ENCODE results near the gene EVA1A.
"Not testable (repeated sequence)": the region's sequence is repeated elsewhere in the genome, so short reads cannot be mapped to it uniquely, and the experiment has no call there.

Gene EVA1A

GRCh38 chr2:75489721-75490120 lies 71.0 kb downstream of the EVA1A start:
- H3K9ac ChIP-seq (ENCODE audit: low read length in 5 of 5): no peak overlapping the region
- H3K4me1 ChIP-seq (ENCODE audit: control insufficient read depth in 5 of 5, insufficient read depth in 5 of 5, low read length in 5 of 5): peaks cover 0 to 8% (median 0%) of the 10 kb centered on the region in 5 donors
- no peak overlapping the region for H3K4me3 ChIP-seq (ENCODE audit: low read depth in 1 of 5, low read length in 5 of 5)
- no peaks in the 10 kb centered on the region for H3K9me3 ChIP-seq (ENCODE audit: control insufficient read depth in 5 of 5, low read length in 5 of 5)
- H3K36me3 ChIP-seq (ENCODE audit: control insufficient read depth in 5 of 5, insufficient read depth in 5 of 5, low read length in 5 of 5): no peaks in the 10 kb centered on the region
- H3K27ac ChIP-seq (ENCODE audit: low read depth, low read length): no peak overlapping the region
- H3K27me3 ChIP-seq (ENCODE audit: control insufficient read depth in 5 of 5, insufficient read depth in 4 of 5, low read length in 5 of 5): no peaks in the 10 kb centered on the region

GRCh38 chr2:75488157-75488556 lies 72.6 kb downstream of the EVA1A start:
- Histone ChIP-seq H3K36me3 (ENCODE audit: control insufficient read depth in 5 of 5, insufficient read depth in 5 of 5, low read length in 5 of 5) (no peaks in the 10 kb centered on the region), H3K9me3 (ENCODE audit: control insufficient read depth in 5 of 5, low read length in 5 of 5) (no peaks in the 10 kb centered on the region), H3K27ac (ENCODE audit: low read depth, low read length) (no peak overlapping the region), H3K27me3 (ENCODE audit: control insufficient read depth in 5 of 5, insufficient read depth in 4 of 5, low read length in 5 of 5) (no peaks in the 10 kb centered on the region), H3K9ac (ENCODE audit: low read length in 5 of 5) (no peak overlapping the region), H3K4me3 (ENCODE audit: low read depth in 1 of 5, low read length in 5 of 5) (no peak overlapping the region), H3K4me1 (ENCODE audit: control insufficient read depth in 5 of 5, insufficient read depth in 5 of 5, low read length in 5 of 5) (peaks cover 0 to 8% (median 0%) of the 10 kb centered on the region in 5 donors)

GRCh38 chr2:75486735-75487134 lies 74.0 kb downstream of the EVA1A start:
- not testable (repeated sequence) for H3K27me3 ChIP-seq (ENCODE audit: control insufficient read depth in 5 of 5, insufficient read depth in 4 of 5, low read length in 5 of 5); H3K4me3 ChIP-seq (ENCODE audit: low read depth in 1 of 5, low read length in 5 of 5); H3K27ac ChIP-seq (ENCODE audit: low read depth, low read length); H3K4me1 ChIP-seq (ENCODE audit: control insufficient read depth in 5 of 5, insufficient read depth in 5 of 5, low read length in 5 of 5); H3K9ac ChIP-seq (ENCODE audit: low read length in 5 of 5); H3K9me3 ChIP-seq (ENCODE audit: control insufficient read depth in 5 of 5, low read length in 5 of 5); H3K36me3 ChIP-seq (ENCODE audit: control insufficient read depth in 5 of 5, insufficient read depth in 5 of 5, low read length in 5 of 5)

GRCh38 chr2:75484840-75485239 lies 75.9 kb downstream of the EVA1A start:
- Histone ChIP-seq H3K4me1 (ENCODE audit: control insufficient read depth in 5 of 5, insufficient read depth in 5 of 5, low read length in 5 of 5) (no peaks in the 10 kb centered on the region), H3K27me3 (ENCODE audit: control insufficient read depth in 5 of 5, insufficient read depth in 4 of 5, low read length in 5 of 5) (no peaks in the 10 kb centered on the region), H3K9ac (ENCODE audit: low read length in 5 of 5) (no peak overlapping the region), H3K4me3 (ENCODE audit: low read depth in 1 of 5, low read length in 5 of 5) (no peak overlapping the region), H3K36me3 (ENCODE audit: control insufficient read depth in 5 of 5, insufficient read depth in 5 of 5, low read length in 5 of 5) (no peaks in the 10 kb centered on the region), H3K27ac (ENCODE audit: low read depth, low read length) (no peak overlapping the region), H3K9me3 (ENCODE audit: control insufficient read depth in 5 of 5, low read length in 5 of 5) (no peaks in the 10 kb centered on the region)

- H3K9ac ChIP-seq (ENCODE audit: low read length in 5 of 5): no peak overlapping the region
- H3K9me3 ChIP-seq (ENCODE audit: control insufficient read depth in 5 of 5, low read length in 5 of 5): no peaks in the 10 kb centered on the region
These were observed 76.9 kb downstream of the EVA1A start for GRCh38 chr2:75483878-75484277.

GRCh38 chr2:75482398-75482797 lies 78.3 kb downstream of the EVA1A start:
- H3K4me1 ChIP-seq (ENCODE audit: control insufficient read depth in 5 of 5, insufficient read depth in 5 of 5, low read length in 5 of 5): no peaks in the 10 kb centered on the region
- no peaks in the 10 kb centered on the region for H3K27me3 ChIP-seq (ENCODE audit: control insufficient read depth in 5 of 5, insufficient read depth in 4 of 5, low read length in 5 of 5)
- no peak overlapping the region for H3K4me3 ChIP-seq (ENCODE audit: low read depth in 1 of 5, low read length in 5 of 5)
- H3K9me3 ChIP-seq (ENCODE audit: control insufficient read depth in 5 of 5, low read length in 5 of 5): no peaks in the 10 kb centered on the region
- H3K36me3 ChIP-seq (ENCODE audit: control insufficient read depth in 5 of 5, insufficient read depth in 5 of 5, low read length in 5 of 5): no peaks in the 10 kb centered on the region
- no peak overlapping the region for H3K27ac ChIP-seq (ENCODE audit: low read depth, low read length)
- no peak overlapping the region for H3K9ac ChIP-seq (ENCODE audit: low read length in 5 of 5)

More at GRCh38 chr2:75483878-75484277, 76.9 kb downstream of the EVA1A start:
- no peak overlapping the region for H3K27ac ChIP-seq (ENCODE audit: low read depth, low read length)
- no peaks in the 10 kb centered on the region for H3K27me3 ChIP-seq (ENCODE audit: control insufficient read depth in 5 of 5, insufficient read depth in 4 of 5, low read length in 5 of 5)
- H3K36me3 ChIP-seq (ENCODE audit: control insufficient read depth in 5 of 5, insufficient read depth in 5 of 5, low read length in 5 of 5): no peaks in the 10 kb centered on the region
- H3K4me1 ChIP-seq (ENCODE audit: control insufficient read depth in 5 of 5, insufficient read depth in 5 of 5, low read length in 5 of 5): no peaks in the 10 kb centered on the region
- H3K4me3 ChIP-seq (ENCODE audit: low read depth in 1 of 5, low read length in 5 of 5): no peak overlapping the region

- H3K4me1 ChIP-seq (ENCODE audit: control insufficient read depth in 5 of 5, insufficient read depth in 5 of 5, low read length in 5 of 5): peaks cover 0 to 5% (median 0%) of the 10 kb centered on the region in 5 donors
- no peaks in the 10 kb centered on the region for H3K36me3 ChIP-seq (ENCODE audit: control insufficient read depth in 5 of 5, insufficient read depth in 5 of 5, low read length in 5 of 5)
- no peak overlapping the region for H3K4me3 ChIP-seq (ENCODE audit: low read depth in 1 of 5, low read length in 5 of 5)
- H3K9ac ChIP-seq (ENCODE audit: low read length in 5 of 5): no peak overlapping the region
- no peak overlapping the region for H3K27ac ChIP-seq (ENCODE audit: low read depth, low read length)
- no peaks in the 10 kb centered on the region for H3K27me3 ChIP-seq (ENCODE audit: control insufficient read depth in 5 of 5, insufficient read depth in 4 of 5, low read length in 5 of 5)
- no peaks in the 10 kb centered on the region for H3K9me3 ChIP-seq (ENCODE audit: control insufficient read depth in 5 of 5, low read length in 5 of 5)
These were observed 79.5 kb downstream of the EVA1A start for GRCh38 chr2:75480971-75481836.

- H3K36me3 ChIP-seq (ENCODE audit: control insufficient read depth in 5 of 5, insufficient read depth in 5 of 5, low read length in 5 of 5); H3K9me3 ChIP-seq (ENCODE audit: control insufficient read depth in 5 of 5, low read length in 5 of 5); H3K27me3 ChIP-seq (ENCODE audit: control insufficient read depth in 5 of 5, insufficient read depth in 4 of 5, low read length in 5 of 5); H3K4me3 ChIP-seq (ENCODE audit: low read depth in 1 of 5, low read length in 5 of 5); H3K9ac ChIP-seq (ENCODE audit: low read length in 5 of 5); H3K27ac ChIP-seq (ENCODE audit: low read depth, low read length): not testable (repeated sequence)
- H3K4me1 ChIP-seq (ENCODE audit: control insufficient read depth in 5 of 5, insufficient read depth in 5 of 5, low read length in 5 of 5): peaks cover 0 to 12% (median 0%) of the 10 kb centered on the region in 5 donors
These were observed 83.0 kb downstream of the EVA1A start for GRCh38 chr2:75477696-75478095.

GRCh38 chr2:75476761-75477160 lies 84.0 kb downstream of the EVA1A start:
- Histone ChIP-seq H3K36me3 (ENCODE audit: control insufficient read depth in 5 of 5, insufficient read depth in 5 of 5, low read length in 5 of 5) (no peaks in the 10 kb centered on the region), H3K9me3 (ENCODE audit: control insufficient read depth in 5 of 5, low read length in 5 of 5) (no peaks in the 10 kb centered on the region), H3K4me1 (ENCODE audit: control insufficient read depth in 5 of 5, insufficient read depth in 5 of 5, low read length in 5 of 5) (peaks cover 0 to 12% (median 0%) of the 10 kb centered on the region in 5 donors), H3K4me3 (ENCODE audit: low read depth in 1 of 5, low read length in 5 of 5) (no peak overlapping the region), H3K9ac (ENCODE audit: low read length in 5 of 5) (no peak overlapping the region), H3K27ac (ENCODE audit: low read depth, low read length) (no peak overlapping the region), H3K27me3 (ENCODE audit: control insufficient read depth in 5 of 5, insufficient read depth in 4 of 5, low read length in 5 of 5) (peaks cover 0 to 2% (median 0%) of the 10 kb centered on the region in 5 donors)

GRCh38 chr2:75475976-75476375 lies 84.8 kb downstream of the EVA1A start:
- Histone ChIP-seq H3K4me1 (ENCODE audit: control insufficient read depth in 5 of 5, insufficient read depth in 5 of 5, low read length in 5 of 5) (peaks cover 0 to 12% (median 0%) of the 10 kb centered on the region in 5 donors), H3K27ac (ENCODE audit: low read depth, low read length) (no peak overlapping the region), H3K27me3 (ENCODE audit: control insufficient read depth in 5 of 5, insufficient read depth in 4 of 5, low read length in 5 of 5) (peaks cover 0 to 2% (median 0%) of the 10 kb centered on the region in 5 donors), H3K36me3 (ENCODE audit: control insufficient read depth in 5 of 5, insufficient read depth in 5 of 5, low read length in 5 of 5) (no peaks in the 10 kb centered on the region), H3K9me3 (ENCODE audit: control insufficient read depth in 5 of 5, low read length in 5 of 5) (no peaks in the 10 kb centered on the region), H3K4me3 (ENCODE audit: low read depth in 1 of 5, low read length in 5 of 5) (no peak overlapping the region), H3K9ac (ENCODE audit: low read length in 5 of 5) (no peak overlapping the region)

Measured in subcutaneous abdominal adipose tissue (tissue), 5 donors.